Subcutaneous adipose tissue (tissue), 4 donors: ENCODE results near the gene KIFC3. TPM values are rescaled to one million over a fixed set of nuclear protein-coding genes. Genes with fewer than 3 reads are reported as not detected.

Source experiments
- CTCF ChIP-seq: fragments of 450-650 bp; IDR thresholded peaks from one replicate; pipeline ENCODE4 v1.5.1; 2016; ENCODE audit warnings: low read depth, mild to moderate bottlenecking, control low read depth, antibody characterized with exemption, moderate library complexity
- total RNA-seq, 4 donors: library from RNA; depleted of rRNA; stranded (reverse); fragments of >200 nt; gene quantifications; one replicate each; pipeline ENCODE4 v1.1.0, GENCODE V29; 2016

The KIFC3 gene
- total RNA-seq, 4 donors from 2014 or later: 17.9 to 58.8 (median 28.7) TPM

GRCh38 chr16:57765160-57765728 lies 37.0 kb downstream of the KIFC3 start:
- no peak for TF ChIP-seq CTCF

DNA sequence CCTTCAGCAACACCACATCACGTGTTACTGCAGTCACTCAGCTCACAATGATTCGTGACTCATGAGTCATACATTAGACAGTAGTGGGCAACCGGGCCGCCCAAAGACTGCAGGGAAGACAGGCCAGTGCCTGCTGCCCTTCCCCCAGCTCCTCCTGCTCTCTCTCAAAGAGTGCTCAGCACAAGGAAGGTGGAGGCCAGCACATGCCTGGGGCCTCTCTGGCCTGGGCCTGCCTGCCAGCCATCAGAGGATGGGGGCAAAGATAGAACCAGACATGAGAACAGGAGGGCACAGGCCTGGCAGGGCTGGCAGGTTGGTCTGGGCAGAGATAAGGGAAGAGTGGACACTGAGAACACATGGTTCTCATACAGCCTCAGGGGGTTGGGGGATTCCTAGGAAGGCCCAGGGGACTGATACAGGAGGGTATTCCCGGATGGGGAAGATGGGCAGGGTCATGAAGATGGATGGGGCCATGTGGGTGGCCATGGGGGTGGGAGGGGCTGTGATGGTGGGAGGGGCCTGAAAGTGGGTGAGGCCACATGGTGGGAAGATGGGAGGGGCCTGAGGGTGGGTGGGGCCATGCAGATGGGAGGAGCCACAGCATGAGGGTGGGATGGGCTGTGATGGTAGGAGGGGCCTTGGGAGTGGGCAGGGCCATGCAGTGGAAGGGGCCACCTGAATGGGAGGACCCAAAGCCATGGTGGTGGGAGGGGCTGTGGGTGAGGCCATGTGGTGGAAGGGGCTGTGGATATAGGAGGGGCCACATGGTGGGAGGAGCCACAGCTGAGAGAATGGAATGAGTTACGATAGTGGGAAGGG lies 37.7 kb downstream of the KIFC3 start:
- no peak for TF ChIP-seq CTCF

- no peak for TF ChIP-seq CTCF
Measured at GRCh38 chr16:57764006-57764340, 38.3 kb downstream of the KIFC3 start.

- TF ChIP-seq CTCF: no peak
Measured at GRCh38 chr16:57763285-57764005, 38.8 kb downstream of the KIFC3 start.

GRCh38 chr16:57762365-57763040 lies 39.8 kb downstream of the KIFC3 start:
- no peak for TF ChIP-seq CTCF

- no peak for TF ChIP-seq CTCF
Measured at GRCh38 chr16:57761957-57762356, 40.3 kb downstream of the KIFC3 start.

DNA sequence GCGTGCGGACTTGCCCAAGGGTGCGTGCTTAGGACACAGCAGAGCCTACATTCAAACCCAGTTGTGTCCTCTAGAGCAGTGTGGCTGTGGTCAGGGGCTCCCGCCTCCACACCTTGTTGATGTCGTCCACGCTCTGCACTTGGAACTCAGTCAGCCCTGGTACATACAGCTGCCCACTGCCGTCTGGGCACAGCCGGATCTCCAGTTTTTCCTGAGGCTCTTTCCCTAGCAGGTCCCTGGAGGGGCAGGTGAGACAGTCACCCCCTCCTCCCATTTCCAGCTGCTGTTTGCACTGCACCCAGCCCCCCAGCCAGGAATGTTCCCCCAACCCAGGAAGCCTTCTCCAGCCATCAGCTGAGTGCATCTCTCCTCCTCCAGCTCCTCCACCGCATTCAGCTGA lies 41.0 kb downstream of the KIFC3 start:
- TF ChIP-seq CTCF: no peak
